HCT116 (cell line): ENCODE measurements around the gene MST1. TPM values are rescaled to one million over a fixed set of nuclear protein-coding genes. Genes with fewer than 3 reads are reported as not detected.

Experiments used
- ATAC-seq: fragments of 200-7000 bp; cut with Tn5 transposase; 2 replicates; pipeline ENCODE4 v1.9.1; 2020; ENCODE audit warnings: mild to moderate bottlenecking, moderate library complexity
- BruUV-seq: library from RNA; stranded (reverse); fragments of 400-500 nt; replicated peaks from 2 replicates; lab custom pipeline; 2021; lab: Mats Ljungman, UMichigan
- CTCF ChIA-PET: fragments of 300-600 bp; sonication (Branson Sonifier 250); formaldehyde crosslinking; loops from one replicate; lab custom pipeline; 2021; ENCODE audit warnings: antibody characterized with exemption; lab: Charles Lee
- POLR2A ChIA-PET: fragments of 300-600, 350-600 bp; sonication (Branson Sonifier 250); formaldehyde crosslinking; loops from one replicate; lab custom pipeline; 2021; ENCODE audit warnings: antibody characterized with exemption; lab: Charles Lee
- RAD21 ChIA-PET, 2 experiments: fragments of 300-600 bp; sonication (Branson Sonifier 250); formaldehyde crosslinking; loops; one replicate each; lab custom pipeline; 2023; ENCODE audit warnings: low total read pairs in 2 of 2; ENCODE audit not compliant: uncharacterized antibody in 2 of 2, unreplicated experiment in 2 of 2, low non-redundant PET in 1 of 2; lab: Charles Lee
- DNase-seq: peaks from one replicate; pipeline ENCODE4 v3.0.0-alpha.2; 2010; ENCODE audit warnings: low read depth, low spot score
- H2AFZ ChIP-seq: fragments of 200-600 bp; shearing (Covaris generic), sonication (generic); 2 replicates; pipeline ENCODE4 v1.6.1; 2017; ENCODE audit warnings: low read depth, mixed run types, mixed read lengths, antibody characterized with exemption, low read length; ENCODE audit not compliant: poor library complexity, severe bottlenecking
- H3K27ac ChIP-seq: 2 replicates; pipeline ENCODE4 v1.5.1; 2012; ENCODE audit warnings: low read depth, low read length
- H3K27me3 ChIP-seq: fragments of 200-600 bp; sonication (generic); 2 replicates; pipeline ENCODE4 v1.6.1; 2016; ENCODE audit warnings: mixed run types, low read length, mixed read lengths; ENCODE audit not compliant: insufficient read depth
- H3K36me3 ChIP-seq, 2 experiments: fragments of 200-500 bp in 1 of 2; fragments of 200-600 bp in 1 of 2; sonication (Bioruptor generic) in 1 of 2; sonication (generic) in 1 of 2; 2 replicates each; pipeline versions ENCODE4 v1.5.1 to v1.6.1; 2014 to 2016; ENCODE audit warnings: low read length in 2 of 2, inconsistent platforms in 1 of 2, mixed read lengths in 1 of 2, mixed run types in 1 of 2; ENCODE audit not compliant: insufficient read depth in 2 of 2, control insufficient read depth in 1 of 2
- H3K4me1 ChIP-seq, 2 experiments: fragments of 200-600 bp in 1 of 2; sonication (generic) in 1 of 2; 2 replicates each; pipeline versions ENCODE4 v1.5.1 to v1.6.1; 2012 to 2017; ENCODE audit warnings: low read length in 2 of 2, inconsistent platforms in 1 of 2, mild to moderate bottlenecking in 1 of 2, mixed read lengths in 1 of 2, mixed run types in 1 of 2, moderate library complexity in 1 of 2; ENCODE audit not compliant: insufficient read depth in 2 of 2, control insufficient read depth in 1 of 2
- H3K4me2 ChIP-seq: fragments of 200-600 bp; sonication (generic); 2 replicates; pipeline ENCODE4 v1.6.1; 2017; ENCODE audit warnings: mixed run types, low read length, mixed read lengths
- H3K4me3 ChIP-seq, 2 experiments: fragments of 200-600 bp in 1 of 2; sonication (generic) in 1 of 2; replicated peaks in 1 of 2; 2 replicates each; pipeline ENCODE4 v1.5.1; 2011 to 2016; ENCODE audit warnings: low read length in 2 of 2, control low read depth in 1 of 2, low read depth in 1 of 2, mild to moderate bottlenecking in 1 of 2, mixed read lengths in 1 of 2, mixed run types in 1 of 2
- H3K79me2 ChIP-seq: fragments of 200-600 bp; sonication (generic); 2 replicates; pipeline ENCODE4 v1.6.1; 2017; ENCODE audit warnings: mild to moderate bottlenecking, mixed run types, low read length, moderate library complexity, mixed read lengths; ENCODE audit not compliant: insufficient read depth
- H3K9ac ChIP-seq: fragments of 200-600 bp; sonication (generic); 2 replicates; pipeline ENCODE4 v1.6.1; 2016; ENCODE audit warnings: low read length, mixed read lengths
- H3K9me2 ChIP-seq: fragments of 200-600 bp; sonication (generic), shearing (Covaris generic); 2 replicates; pipeline ENCODE4 v1.6.1; 2017; ENCODE audit warnings: mixed run types, mild to moderate bottlenecking, moderate library complexity; ENCODE audit not compliant: insufficient read depth
- H3K9me3 ChIP-seq, 2 experiments: fragments of 200-500 bp in 1 of 2; fragments of 200-600 bp in 1 of 2; sonication (Bioruptor generic) in 1 of 2; sonication (generic) in 1 of 2; 2 replicates each; pipeline ENCODE4 v1.6.1; 2014 to 2017; ENCODE audit warnings: low read length in 2 of 2, mixed read lengths in 2 of 2, inconsistent platforms in 1 of 2, low read depth in 1 of 2, mild to moderate bottlenecking in 1 of 2, mixed run types in 1 of 2, moderate library complexity in 1 of 2; ENCODE audit not compliant: control insufficient read depth in 1 of 2, insufficient read depth in 1 of 2
- H4K20me1 ChIP-seq: fragments of 200-600 bp; sonication (generic), shearing (Covaris generic); 2 replicates; pipeline ENCODE4 v1.6.1; 2017; ENCODE audit warnings: mixed run types, mild to moderate bottlenecking, moderate library complexity; ENCODE audit not compliant: insufficient read depth
- CBX3 ChIP-seq: IDR thresholded peaks from 2 replicates; pipeline ENCODE4 v1.6.1; 2012; ENCODE audit warnings: low read depth
- EGR1 ChIP-seq: IDR thresholded peaks from 2 replicates; pipeline ENCODE4 v1.6.1; 2012; ENCODE audit warnings: low read depth
- ELF1 ChIP-seq: IDR thresholded peaks from 2 replicates; pipeline ENCODE4 v1.6.1; 2012; ENCODE audit warnings: low read depth, borderline replicate concordance
- EZH2 ChIP-seq: fragments of 200-600 bp; sonication (generic); IDR thresholded peaks from 2 replicates; pipeline ENCODE4 v1.6.1; 2017; ENCODE audit warnings: antibody characterized with exemption, mixed run types
- JUND ChIP-seq: IDR thresholded peaks from 2 replicates; pipeline ENCODE4 v1.6.1; 2012
- POLR2A ChIP-seq: IDR thresholded peaks from 2 replicates; pipeline ENCODE4 v1.7.0; 2011; ENCODE audit warnings: borderline replicate concordance; ENCODE audit not compliant: insufficient read depth, insufficient read length; ENCODE audit errors: extremely low read depth
- RAD21 ChIP-seq: IDR thresholded peaks from 2 replicates; pipeline ENCODE4 v1.6.1; 2012; ENCODE audit warnings: low read depth, mild to moderate bottlenecking
- SIN3A ChIP-seq: IDR thresholded peaks from 2 replicates; pipeline ENCODE4 v1.6.1; 2012; ENCODE audit warnings: low read depth
- SRF ChIP-seq: IDR thresholded peaks from 2 replicates; pipeline ENCODE4 v1.6.1; 2012; ENCODE audit warnings: low read depth
- TCF7L2 ChIP-seq: IDR thresholded peaks from 2 replicates; pipeline ENCODE4 v1.7.0; 2011; ENCODE audit warnings: borderline replicate concordance, inconsistent platforms; ENCODE audit not compliant: insufficient read depth, insufficient read length; ENCODE audit errors: extremely low read depth
- YY1 ChIP-seq: IDR thresholded peaks from 2 replicates; pipeline ENCODE4 v1.6.1; 2011; ENCODE audit warnings: low read length, low read depth, moderate library complexity, mild to moderate bottlenecking; ENCODE audit not compliant: insufficient replicate concordance; ENCODE audit errors: extremely low read depth
- ZFX ChIP-seq: fragments of 450-650 bp; IDR thresholded peaks from 2 replicates; pipeline ENCODE4 v1.6.1; 2017
- intact Hi-C: fragments of 100-400 bp; cut with micrococcal nuclease; formaldehyde crosslinking; loops from 2 replicates; pipeline ENCODE4 v1.10.0; 2022
- total RNA-seq: library from RNA; stranded (reverse); gene quantifications from one replicate; pipeline ENCODE4 v1.2.1, GENCODE V29; 2021; ENCODE audit not compliant: unreplicated experiment
- TF ChIP-seq, protein P1 (sequence below): IDR thresholded peaks from 2 replicates; pipeline ENCODE4 v1.6.1; 2011; ENCODE audit warnings: mild to moderate bottlenecking, low read length, moderate library complexity; ENCODE audit not compliant: insufficient replicate concordance; ENCODE audit errors: extremely low read depth

MST1 gene
- total RNA-seq, 1 experiment from 2014 or later, result 15.4 TPM

- no peak overlapping the region for H2AFZ ChIP-seq
- no TSS peak for BruUV-seq
- peaks cover 25 to 32% of the 10 kb centered on the region in 2 experiments; a peak in 3 of 4 replicates for H3K36me3 ChIP-seq
- no peak overlapping the region for H3K4me2 ChIP-seq
- H3K4me1 ChIP-seq, result no peaks in the 10 kb centered on the region
- H3K27ac ChIP-seq, result no peak overlapping the region
- no peaks in the 10 kb centered on the region for H4K20me1 ChIP-seq
- POLR2A ChIA-PET, result no interaction called here
- CTCF ChIA-PET, result no interaction called here
- TF ChIP-seq TCF7L2 (no peak), JUND (no peak), ELF1 (no peak), SIN3A (no peak), YY1 (no peak), EZH2 (no peak), POLR2A (no peak), CBX3 (no peak), EGR1 (no peak)
- H3K9ac ChIP-seq, result no peak overlapping the region
- intact Hi-C loops, result no loop called here
- no peak for ATAC-seq
- no peak overlapping the region for H3K4me3 ChIP-seq
- H3K9me3 ChIP-seq, result no peaks in the 10 kb centered on the region
- no peaks in the 10 kb centered on the region for H3K27me3 ChIP-seq
- H3K79me2 ChIP-seq, result peaks cover 8% of the 10 kb centered on the region; the same call in 1 of the 2 replicates
- DNase-seq, result no peak
- RAD21 ChIA-PET, result no interaction called here
- H3K9me2 ChIP-seq, result no peaks in the 10 kb centered on the region
Observed at GRCh38 chr3:49734752-49735151, 45.5 kb upstream of the MST1 start.

DNA sequence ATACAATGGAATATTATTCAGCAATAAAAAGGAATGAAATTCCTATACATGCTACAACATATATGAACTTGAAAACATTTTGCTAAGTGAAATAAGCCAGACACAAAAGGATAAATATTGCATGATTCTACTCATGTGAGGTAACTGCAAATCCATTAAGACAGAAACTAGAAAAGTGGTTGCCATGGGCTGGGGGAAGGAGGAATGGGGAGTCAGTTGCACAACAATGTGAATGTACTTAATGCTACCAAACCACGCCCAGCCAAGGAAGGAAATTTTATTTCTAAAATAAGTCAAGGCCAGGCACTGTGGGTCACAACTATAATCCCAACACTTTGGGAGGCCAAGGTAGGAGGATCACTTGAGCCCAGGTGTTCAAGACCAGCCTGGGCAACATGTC, 44.3 kb upstream of the MST1 start:
- H4K20me1 ChIP-seq, result no peaks in the 10 kb centered on the region
- DNase-seq, result no peak
- H3K27me3 ChIP-seq, result no peaks in the 10 kb centered on the region
- no peak overlapping the region for H2AFZ ChIP-seq
- peaks cover 8% of the 10 kb centered on the region; the same call in 1 of the 2 replicates for H3K79me2 ChIP-seq
- H3K9ac ChIP-seq, result no peak overlapping the region
- TF ChIP-seq YY1 (no peak), ZFX (no peak), RAD21 (no peak), SRF (no peak)
- TF ChIP-seq, protein P1, sequence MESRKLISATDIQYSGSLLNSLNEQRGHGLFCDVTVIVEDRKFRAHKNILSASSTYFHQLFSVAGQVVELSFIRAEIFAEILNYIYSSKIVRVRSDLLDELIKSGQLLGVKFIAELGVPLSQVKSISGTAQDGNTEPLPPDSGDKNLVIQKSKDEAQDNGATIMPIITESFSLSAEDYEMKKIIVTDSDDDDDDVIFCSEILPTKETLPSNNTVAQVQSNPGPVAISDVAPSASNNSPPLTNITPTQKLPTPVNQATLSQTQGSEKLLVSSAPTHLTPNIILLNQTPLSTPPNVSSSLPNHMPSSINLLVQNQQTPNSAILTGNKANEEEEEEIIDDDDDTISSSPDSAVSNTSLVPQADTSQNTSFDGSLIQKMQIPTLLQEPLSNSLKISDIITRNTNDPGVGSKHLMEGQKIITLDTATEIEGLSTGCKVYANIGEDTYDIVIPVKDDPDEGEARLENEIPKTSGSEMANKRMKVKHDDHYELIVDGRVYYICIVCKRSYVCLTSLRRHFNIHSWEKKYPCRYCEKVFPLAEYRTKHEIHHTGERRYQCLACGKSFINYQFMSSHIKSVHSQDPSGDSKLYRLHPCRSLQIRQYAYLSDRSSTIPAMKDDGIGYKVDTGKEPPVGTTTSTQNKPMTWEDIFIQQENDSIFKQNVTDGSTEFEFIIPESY, result no peak
- no peak overlapping the region for H3K27ac ChIP-seq
- H3K4me1 ChIP-seq, result no peaks in the 10 kb centered on the region
- no peaks in the 10 kb centered on the region for H3K9me3 ChIP-seq
- H3K9me2 ChIP-seq, result no peaks in the 10 kb centered on the region
- ATAC-seq, result no peak
- CTCF ChIA-PET, result no interaction called here
- POLR2A ChIA-PET, result no interaction called here
- H3K36me3 ChIP-seq, result peaks cover 28 to 30% of the 10 kb centered on the region in 2 experiments; a peak in 3 of 4 replicates
- no peak overlapping the region for H3K4me2 ChIP-seq
- intact Hi-C loops, result no loop called here
- RAD21 ChIA-PET, result no interaction called here
- no TSS peak for BruUV-seq
- no peak overlapping the region for H3K4me3 ChIP-seq
